Astrocyte of the spinal cord (primary cell): Measurements from ENCODE around the gene INKA1.
"Not testable (repeated sequence)": the region's sequence is repeated elsewhere in the genome, so short reads cannot be mapped to it uniquely, and the experiment has no call there.

Source experiments
- DNase-seq: peaks from one replicate; pipeline ENCODE4 v3.0.0; 2011; ENCODE audit warnings: low read depth, low spot score
- H3K4me3 ChIP-seq: 2 replicates; pipeline ENCODE4 v1.5.1; 2011; ENCODE audit warnings: low read depth, mild to moderate bottlenecking, low read length, moderate library complexity
- in situ Hi-C: cut with HindIII; loops from 2 replicates; pipeline ENCODE4 v1.10.0; 2017; ENCODE audit warnings: low sequenced_read_pairs
- TF ChIP-seq, protein P1 (sequence below): IDR thresholded peaks from 2 replicates; pipeline ENCODE4 v1.5.1; 2012; ENCODE audit warnings: low read depth, mild to moderate bottlenecking, low read length, inconsistent platforms

Gene INKA1

DNA sequence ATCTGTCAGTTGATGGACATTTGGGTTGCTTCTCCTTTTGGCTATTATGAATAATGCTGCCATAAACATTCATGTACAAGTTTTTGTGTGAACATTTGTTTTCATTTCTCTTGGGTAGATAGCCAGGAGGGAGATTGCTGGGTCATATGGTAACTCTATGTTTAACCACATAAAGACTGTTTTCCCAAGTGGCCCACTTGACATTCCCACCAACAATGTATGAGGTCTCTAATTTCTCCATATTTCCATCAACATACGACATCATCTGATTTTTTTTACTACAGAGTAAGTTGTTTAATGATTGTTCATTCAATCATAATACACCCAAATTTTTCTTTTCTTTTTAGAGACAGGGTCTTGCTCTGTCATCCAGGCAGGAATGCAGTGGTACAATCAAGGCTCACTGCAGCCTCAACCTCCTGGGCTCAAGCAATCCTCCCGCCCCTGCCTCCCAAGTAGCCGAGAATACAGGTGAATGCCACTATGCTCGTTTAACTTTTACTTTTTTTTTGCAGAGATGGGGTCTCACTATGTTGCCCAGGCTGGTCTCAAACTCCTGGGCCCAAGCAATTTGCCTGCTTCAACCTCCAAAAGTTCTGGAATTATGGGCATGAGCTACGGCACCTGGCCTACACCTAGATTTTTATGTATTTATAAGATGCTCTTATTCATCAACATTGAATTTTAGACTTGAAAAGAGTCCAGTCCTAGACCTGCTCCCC, 23.5 kb upstream of the INKA1 start:
- in situ Hi-C loops, result no loop called here
- DNase-seq, result no peak

DNA sequence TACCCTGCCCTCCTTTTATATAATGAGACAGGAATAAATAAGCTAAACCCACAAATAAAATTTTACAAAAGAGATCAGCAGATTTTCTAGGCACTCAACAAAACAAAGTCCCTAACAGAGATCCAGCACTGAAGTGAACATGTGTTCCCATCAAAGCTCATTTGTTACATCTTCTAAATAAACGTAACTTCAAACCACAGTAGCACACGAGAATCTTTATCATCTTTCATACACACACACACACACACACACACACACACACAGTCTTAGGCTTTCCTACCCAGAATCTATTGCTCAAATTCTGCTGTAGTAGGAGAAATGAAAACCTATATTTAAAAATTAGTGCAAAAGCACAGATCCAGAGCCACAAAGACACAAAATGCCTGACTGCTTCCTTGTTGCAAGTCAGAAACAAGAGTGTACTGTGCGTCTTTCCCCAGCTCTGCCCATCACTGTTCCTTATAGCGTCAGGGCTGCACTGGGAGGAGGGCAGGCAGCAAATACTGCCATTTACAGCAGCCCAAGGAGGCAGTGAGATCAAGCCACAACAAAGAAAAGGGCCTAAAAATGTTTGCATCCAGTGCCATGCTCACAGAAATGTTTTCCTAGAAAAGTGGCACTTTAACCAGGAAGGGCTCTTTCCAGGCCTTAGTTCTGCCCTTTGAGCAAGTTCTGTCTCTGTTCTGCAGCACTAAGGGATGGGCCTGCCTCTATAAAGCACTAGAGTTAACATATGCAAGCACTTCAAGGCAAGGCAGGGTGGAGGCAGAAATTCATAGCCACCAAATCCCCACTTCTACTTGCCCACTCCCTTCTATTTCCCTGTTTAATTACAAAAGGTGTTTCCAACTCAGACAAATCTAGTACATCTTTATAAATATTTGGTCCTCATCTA, 22.7 kb upstream of the INKA1 start:
- TF ChIP-seq, protein P1, sequence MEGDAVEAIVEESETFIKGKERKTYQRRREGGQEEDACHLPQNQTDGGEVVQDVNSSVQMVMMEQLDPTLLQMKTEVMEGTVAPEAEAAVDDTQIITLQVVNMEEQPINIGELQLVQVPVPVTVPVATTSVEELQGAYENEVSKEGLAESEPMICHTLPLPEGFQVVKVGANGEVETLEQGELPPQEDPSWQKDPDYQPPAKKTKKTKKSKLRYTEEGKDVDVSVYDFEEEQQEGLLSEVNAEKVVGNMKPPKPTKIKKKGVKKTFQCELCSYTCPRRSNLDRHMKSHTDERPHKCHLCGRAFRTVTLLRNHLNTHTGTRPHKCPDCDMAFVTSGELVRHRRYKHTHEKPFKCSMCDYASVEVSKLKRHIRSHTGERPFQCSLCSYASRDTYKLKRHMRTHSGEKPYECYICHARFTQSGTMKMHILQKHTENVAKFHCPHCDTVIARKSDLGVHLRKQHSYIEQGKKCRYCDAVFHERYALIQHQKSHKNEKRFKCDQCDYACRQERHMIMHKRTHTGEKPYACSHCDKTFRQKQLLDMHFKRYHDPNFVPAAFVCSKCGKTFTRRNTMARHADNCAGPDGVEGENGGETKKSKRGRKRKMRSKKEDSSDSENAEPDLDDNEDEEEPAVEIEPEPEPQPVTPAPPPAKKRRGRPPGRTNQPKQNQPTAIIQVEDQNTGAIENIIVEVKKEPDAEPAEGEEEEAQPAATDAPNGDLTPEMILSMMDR, result no peak
- H3K4me3 ChIP-seq, result no peak overlapping the region
- in situ Hi-C loops, result no loop called here
- DNase-seq, result no peak

More for the DNA sequence above, 23.5 kb upstream of the INKA1 start:
- no peak overlapping the region for H3K4me3 ChIP-seq
- TF ChIP-seq, protein P1, result no peak

DNA sequence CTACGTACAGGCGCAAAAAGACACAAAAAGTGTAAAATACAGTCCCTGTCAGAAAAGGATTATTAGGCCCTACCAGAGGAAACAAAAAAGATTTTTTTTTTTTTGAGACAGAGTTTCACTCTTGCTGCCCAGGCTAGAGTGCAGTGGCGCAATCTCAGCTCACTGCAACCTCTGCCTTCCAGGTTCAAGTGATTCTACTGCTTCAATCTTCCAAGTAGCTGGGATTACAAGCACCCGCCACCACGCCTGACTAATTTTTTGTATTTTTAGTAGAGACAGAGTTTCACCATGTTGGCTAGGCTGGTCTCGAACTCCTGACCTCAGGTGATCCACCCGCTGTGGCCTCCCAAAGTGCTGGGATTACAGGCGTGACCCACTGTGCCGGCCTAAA, 22.1 kb upstream of the INKA1 start:
- in situ Hi-C loops, H3K4me3 ChIP-seq, DNase-seq: not testable (repeated sequence)

DNA sequence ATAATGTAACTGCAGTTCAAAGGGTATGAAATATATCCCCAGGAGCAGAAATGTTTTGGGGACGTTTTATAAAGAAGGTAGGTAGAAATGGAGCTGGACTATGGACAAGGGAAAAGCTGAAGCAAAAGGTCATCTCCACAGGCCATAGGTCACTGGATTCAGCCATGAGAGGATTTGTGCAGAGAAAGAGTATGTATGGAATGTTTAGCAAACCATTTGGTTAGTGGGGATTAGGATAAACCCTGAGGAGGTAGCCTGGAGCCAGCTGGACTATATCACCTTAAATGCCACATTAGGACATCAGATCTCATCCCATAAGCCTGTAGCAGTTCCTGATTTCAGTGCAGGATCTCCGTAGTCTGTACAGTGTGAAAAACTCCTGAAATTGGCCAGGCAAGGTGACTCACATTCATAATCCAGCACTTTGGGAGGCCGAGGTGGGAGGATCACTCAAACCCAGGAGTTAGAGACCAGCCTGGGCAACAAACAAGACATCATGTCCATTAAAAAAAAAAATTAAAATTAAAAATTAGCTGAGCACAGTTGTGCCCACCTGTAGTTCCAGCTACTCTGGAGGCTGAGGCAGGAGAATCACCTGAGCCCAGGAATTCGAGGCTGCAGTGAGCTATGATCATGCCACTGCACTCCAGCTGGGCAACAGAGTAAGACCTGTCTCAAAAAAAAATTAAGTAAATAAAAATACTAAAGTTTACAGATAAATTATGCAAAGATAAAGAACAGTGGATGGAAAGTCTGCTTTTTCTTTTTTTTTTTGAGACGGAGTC, 21.5 kb upstream of the INKA1 start:
- in situ Hi-C loops, result no loop called here
- DNase-seq, result no peak
- TF ChIP-seq, protein P1, result no peak
- H3K4me3 ChIP-seq, result no peak overlapping the region

DNA sequence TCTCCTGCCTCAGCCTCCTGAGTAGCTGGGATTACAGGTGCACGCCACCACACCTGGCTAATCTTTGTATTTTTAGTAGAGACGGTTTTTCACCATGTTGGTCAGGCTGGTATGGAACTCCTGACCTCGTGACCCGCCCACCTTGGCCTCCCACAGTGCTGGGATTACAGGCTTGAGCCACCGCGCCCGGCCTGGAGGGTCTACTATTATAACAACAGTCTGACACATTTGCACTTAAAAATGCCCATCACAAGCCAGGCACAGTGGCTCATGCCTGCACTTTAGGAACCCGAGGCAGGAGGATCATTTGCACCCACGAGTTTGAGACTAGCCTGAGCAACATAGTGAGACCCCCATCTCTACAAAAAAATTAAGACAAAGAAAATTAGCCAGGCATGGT, 20.8 kb upstream of the INKA1 start:
- H3K4me3 ChIP-seq, DNase-seq, in situ Hi-C loops: not testable (repeated sequence)

DNA sequence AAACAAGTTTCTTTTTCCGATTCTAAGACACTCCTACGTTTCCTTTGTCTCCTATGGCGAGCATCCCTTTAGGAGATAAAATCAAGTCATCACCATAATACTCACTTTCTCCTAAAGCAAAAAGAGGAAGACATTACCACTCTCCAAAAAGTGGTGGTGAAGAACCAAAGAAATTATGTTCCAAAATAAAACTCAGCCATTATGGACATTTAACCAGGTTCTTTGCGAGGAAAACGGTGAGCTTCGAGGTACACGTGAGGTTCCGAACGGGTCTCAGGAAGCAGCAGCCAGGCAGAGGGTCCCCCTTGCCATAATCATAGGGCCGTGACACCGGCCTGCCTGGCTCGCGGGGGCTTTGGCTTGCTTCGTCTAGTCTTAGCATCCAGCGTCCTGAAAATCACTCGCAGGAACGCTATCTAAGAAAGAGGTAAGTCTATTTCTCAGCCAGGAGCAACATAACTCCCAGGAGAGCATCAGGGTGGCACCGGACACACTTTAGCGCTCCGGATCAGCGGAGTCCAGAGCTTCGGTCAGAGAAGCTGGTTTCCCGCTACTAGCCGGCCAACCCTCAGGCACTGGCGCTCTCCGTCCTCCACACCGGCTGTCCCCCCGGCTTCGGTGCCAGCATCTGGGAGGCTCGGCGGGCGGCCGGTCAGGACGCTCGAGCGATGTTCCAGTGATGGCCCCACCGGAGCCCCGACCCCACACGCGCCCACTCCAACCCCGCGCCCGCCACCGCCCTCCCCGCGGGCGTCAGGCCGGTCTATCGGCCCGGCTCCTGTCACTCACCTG, 17.3 kb upstream of the INKA1 start:
- TF ChIP-seq, protein P1, result no peak
- DNase-seq, result peak; percentile 45
- H3K4me3 ChIP-seq, result peak overlapping the region; percentile 79
- in situ Hi-C loops, result no loop called here
